ENCODE data around the gene COPS9.

COPS9 gene

DNA sequence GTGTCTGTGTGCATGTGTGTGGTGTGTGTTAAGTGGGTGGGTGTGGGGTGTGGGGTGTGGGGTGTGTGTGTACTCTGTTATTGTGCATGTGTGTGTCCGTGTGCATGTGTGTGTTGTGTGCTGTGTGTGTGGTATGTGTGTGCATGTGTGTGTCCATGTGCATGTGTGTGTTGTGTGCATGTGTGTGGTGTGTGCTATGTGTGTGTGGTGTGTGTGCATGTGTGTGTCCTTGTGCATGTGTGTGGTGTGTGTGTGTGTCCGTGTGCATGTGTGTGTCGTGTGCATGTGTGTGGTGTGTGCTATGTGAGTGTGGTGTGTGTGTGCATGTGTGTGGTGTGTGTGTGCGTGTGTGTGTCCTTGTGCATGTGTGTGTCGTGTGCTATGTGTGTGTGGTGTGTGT, 11.3 kb upstream of the COPS9 start:
- no peak for DNase-seq

DNA sequence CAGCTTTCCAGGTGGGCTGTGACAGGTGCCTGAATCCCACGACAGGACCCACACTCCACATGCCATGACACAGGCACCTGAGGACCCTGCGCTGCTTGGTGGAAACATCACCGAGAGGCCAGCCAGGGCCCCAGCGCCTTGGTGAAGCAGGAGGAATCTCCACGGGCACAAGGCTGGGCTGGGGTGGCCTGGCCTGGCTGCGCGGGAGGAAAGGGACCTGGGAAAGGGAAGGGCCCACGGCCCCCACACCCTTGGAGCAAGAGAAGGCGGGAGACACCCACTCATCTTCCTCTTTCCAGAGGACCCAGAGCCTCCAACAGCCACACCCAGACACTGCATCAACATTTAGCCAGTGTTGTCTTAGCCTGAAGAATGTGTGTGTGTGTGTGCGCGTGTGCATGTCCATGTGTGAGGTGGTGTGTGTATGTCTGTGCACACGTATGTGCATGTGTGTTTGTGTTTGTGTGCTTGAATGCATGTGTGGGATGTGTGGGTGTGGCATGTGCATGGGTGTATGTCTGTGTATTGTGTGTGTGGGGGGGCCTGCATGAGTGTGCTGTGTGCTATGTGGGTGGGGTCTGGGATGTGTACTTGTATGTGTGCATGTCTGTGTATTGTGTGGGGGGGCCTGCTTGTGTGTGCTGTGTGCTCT, 10.6 kb upstream of the COPS9 start:
- DNase-seq = no peak

DNA sequence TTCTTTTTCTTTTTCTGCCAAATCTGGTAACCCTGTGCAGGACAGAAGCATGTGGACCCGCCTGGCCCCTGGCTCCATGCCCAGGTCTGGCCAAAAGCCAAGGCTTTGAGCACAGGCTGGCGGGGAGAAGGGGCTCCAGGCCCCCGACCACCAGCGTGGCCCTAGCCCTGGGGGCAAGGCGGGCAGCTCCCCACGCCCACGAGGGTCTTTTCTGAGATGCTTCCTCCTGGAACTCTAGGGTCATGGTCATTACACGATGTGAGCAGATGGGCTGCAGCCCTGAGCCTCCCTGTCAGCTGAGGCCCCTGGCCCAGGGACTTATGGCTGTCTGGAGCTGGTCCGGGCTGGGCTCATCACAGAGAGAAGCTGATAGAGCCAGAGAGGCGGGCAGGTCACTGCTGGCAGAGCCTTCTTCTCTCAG, 10.0 kb upstream of the COPS9 start:
- no peak for DNase-seq

DNA sequence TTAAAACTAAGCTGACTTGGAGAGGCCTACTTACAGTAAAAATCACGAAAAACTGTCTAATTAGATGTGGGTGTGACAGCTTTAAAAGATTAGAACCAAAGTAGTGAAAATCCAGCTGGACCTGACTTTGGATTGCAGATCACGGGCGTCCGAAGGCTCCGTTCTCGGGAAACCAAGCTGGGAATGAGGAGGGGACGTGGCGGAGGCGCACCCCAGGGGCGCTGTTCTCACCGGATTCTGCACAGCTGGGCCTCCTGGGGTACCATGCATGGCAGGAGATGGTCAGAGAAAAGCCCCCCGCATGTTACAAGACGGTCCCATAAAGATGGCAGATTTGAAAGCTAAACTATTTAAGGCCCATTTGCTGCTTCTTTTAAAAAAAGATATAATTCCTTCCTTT, 9.4 kb upstream of the COPS9 start:
- DNase-seq = no peak

DNA sequence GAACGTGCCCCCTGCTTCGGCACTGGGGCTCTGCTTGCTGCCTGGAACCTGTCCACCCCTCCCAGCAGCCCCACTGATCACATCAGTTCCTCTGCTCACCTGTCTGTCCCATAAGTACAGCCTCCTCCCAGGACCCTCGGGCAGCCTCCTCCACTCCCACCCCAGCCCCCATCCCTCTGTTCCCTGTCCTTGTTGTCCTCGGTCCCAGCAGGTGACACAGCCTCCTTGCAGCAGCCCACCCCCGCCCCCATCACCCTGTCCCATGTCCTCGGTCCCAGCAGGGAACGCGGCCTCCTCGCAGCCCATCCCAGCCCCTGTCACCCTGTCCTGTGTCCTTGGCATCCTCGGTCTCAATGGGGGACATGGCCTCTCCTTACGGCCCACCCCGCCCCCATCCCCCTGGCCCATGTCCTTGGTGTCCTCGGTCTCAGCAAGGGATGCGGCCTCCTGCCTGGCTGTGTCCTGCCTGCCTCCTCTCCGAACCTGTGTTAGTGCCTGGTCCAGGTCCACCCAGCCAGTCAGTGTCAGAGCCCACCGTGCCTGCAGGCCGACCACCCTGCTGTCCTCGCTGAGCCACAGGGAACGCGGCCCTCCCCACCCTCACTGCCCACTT, 8.7 kb upstream of the COPS9 start:
- no peak for DNase-seq

DNA sequence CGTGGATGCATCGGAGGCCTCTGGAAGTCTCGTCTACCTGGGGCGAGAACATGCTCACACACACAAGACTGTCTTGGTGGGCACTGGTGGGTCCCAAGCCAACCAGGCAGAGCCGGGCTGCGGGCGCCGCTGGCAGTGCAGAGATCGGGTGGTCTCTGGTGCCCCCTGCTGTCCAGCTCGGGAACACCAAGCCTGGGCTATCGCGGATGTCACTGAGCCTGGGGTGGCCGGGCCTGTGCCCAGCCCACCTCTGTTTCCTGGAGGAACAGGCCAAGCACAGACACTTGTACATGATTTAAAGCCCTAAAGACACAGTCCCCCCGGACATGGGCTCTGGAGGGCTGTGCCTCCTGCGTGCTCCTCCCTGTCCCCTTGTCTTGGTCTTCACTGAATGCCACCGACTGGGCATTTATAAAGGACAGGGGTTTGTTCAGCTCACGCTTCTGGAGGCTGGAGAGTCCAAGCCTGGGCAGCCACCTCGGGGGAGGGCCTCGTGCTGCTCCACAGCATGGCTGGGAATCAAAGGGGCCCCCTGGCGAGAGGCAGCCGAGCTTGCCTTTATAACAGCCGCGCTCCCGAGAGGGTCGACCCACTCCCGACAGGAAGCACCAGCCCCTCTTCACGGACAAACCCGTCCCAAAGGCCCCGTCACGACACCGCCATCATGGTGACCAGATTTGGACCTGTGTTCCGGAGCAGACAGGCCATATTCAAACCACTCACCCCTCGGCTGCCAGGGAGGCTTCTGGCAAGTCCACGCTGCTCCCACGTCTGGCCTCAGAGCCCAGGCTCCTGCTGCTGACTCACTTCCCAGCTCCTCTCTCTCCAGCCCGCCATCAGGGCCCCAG, 7.9 kb upstream of the COPS9 start:
- DNase-seq = no peak

DNA sequence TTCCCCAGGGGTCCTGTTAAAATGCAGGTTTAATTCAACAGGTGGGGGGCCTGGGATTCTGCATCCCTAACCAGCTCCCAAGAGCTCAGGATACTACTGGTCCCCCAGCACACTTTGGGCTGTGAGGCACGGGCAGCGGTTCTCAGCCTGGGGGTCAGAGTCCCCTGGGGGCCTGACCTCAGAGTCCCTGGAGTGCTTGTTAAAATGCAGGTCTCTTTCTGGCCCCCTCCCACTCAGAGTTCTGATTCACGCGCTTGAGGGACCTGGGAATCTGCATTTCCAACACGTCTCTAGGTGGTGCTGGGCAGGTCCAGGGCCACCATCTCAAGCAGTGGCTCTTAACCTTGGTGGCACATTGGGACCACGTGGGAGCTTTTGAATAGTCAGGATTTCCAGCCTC, 7.2 kb upstream of the COPS9 start:
- no peak for DNase-seq

DNA sequence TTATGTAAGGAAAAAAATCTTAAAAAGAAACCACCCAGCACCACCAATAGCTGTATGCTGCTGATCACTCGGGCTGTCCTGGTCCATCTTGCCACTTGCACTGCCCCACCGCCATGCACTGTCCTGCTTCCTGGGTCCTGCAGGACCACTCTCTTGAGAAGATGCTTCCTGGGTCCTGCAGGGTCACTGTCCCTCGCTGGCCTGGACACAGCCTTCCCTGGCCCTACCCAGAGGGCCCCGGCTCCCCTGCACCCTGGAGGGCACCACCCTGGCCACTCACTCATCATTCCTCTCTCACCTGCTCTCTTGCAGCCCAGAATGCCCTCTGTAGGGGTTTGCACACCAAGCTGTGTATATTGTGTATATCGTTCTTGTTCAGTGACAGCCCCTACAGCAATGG, 6.8 kb upstream of the COPS9 start:
- DNase-seq = no peak

DNA sequence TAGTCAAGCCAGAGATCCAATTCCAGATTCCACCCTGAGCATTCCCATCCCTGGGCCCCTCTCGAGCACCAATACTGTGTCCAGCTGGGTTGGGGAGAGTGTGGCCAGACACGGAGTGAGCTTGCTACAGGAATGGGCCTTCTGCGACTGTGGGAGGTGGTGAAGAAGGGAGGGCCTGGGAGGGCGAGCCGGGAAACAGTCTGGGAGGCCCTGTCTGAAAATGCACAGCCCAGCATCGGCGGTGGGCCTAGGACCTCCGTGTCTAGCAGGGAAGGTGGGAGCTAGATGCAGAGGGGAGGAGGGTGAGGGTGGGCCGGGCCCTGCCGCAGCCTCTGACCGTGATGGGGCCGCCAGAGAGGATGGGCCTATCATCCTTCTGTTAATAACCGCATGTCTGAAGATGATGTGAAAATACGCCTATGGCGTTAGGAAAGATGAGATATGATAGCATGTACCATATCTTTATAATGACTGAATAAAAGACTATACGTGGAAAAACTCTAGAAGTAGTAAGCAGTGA, 6.2 kb upstream of the COPS9 start:
- DNase-seq = no peak

DNA sequence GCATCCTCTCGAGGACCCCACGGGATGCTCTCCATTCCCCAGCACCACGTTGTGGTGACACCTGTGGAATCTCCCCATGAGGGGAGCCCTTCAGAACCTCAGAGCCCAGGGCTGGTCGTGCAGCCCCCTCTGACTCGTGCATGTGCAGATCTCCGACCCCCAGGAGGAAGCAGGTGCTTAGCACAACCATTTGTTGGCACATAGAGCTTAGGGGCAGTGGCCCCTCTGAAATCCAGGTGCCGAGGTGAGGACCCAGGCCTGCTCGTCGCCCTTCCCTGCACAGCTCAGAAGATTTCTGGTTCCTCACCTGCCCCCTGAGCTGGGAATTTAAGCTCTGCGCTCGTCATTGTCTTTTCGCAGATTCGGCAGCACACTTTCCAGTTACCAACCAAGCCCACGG, 5.6 kb upstream of the COPS9 start:
- no peak for DNase-seq

DNA sequence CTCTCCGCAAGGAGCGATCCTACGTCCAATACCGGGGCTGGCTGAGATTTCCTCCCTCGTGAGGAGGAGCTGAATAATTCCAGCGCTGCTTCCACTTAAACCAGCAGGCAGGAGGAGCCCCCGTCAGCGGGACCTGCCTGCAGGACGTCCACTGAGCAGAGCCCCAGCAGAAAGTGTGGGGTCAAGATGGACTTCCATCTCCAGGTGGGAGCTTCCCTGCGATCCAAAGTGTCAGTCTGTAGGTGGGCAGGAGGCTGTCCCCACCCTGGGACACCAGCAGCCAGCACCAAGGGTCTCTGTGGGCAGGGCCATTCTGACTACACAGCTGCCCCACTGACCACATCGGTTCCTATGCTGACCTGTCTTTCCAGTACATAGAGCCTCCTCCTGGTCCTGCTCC, 4.8 kb upstream of the COPS9 start:
- no peak for DNase-seq

DNA sequence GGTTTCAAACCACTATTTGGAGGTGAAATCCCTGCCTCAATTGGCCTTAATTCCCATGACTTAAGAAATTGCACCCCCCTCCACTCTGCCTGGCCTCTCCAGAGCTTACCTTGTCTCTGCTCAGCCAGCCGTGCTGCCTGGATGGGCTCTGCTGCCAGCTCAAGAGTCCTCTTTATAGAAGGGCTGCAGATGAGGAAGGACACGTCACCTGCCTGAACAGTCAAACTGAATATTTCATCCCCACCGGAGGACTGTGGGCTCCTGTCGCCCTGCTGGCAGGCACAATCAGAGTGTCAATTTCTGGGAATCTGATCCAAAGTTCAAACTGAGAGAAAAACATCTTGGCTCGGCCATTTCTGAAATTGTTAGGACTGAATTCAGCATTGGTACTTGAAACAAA, 4.4 kb upstream of the COPS9 start, which contains the start of gene OTOS:
Gene OTOS, minus strand, starts transcription at position 148 of the 400 bp plus-strand sequence. CDS start 332 bp downstream, outside the sequence.
- DNase-seq = no peak

DNA sequence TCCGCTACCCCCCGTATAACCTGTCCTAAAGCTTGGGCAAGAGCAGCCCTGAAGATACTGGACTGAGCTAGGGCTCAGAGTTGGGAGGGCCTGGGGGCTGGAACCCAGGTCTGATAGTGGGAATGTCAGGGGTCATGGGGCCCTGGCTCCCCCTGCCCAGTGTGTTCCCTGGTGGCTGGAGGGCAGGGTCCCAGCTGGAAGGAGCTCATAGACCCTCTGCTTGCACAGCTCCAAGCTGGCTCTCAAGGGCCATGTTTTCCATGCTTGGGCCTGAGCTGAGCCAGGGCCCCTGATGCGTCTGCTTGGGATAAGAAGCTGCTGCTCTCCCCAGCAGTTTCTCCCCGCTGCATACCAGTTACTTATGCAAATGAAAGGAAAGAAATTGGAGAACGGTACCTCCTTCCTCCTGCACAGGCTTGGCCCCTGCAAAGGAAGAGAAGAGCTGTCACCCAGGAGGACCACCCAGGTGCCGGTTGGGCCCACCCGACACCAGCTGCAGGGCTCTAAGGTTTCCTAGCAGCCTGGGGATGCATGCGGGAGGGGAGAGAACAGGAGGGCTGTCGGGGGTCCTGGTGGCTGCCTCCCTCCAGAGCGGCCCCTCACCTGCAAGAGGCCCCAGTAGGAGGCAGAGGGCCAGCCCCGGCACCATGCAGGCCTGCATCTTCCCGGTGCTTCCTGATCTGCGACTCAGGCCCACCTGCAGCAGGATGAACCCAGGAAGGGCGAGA, 3.7 kb upstream of the COPS9 start:
- no peak for DNase-seq

DNA sequence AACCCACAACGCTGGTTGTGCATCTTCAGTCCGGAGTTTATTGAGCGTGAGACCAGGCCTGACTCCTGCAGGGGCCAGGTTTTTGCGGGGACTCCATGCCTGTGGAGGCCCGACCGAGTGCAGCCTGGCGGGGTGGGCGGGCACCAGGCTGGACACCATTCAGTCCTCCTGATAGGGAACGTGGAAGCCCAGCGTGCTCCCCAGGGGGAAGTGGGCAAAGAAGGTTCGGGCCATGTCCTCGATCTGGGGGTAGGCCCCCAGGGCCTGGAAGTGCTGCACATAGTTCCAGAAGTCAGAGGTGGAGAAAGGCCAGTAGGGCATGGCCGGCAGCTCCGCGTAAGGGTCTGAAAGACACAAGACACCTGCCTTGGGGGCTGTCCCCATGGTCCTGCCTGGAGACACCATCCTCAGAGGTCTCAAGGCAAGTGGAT, 2.9 kb upstream of the COPS9 start:
- DNase-seq = no peak

DNA sequence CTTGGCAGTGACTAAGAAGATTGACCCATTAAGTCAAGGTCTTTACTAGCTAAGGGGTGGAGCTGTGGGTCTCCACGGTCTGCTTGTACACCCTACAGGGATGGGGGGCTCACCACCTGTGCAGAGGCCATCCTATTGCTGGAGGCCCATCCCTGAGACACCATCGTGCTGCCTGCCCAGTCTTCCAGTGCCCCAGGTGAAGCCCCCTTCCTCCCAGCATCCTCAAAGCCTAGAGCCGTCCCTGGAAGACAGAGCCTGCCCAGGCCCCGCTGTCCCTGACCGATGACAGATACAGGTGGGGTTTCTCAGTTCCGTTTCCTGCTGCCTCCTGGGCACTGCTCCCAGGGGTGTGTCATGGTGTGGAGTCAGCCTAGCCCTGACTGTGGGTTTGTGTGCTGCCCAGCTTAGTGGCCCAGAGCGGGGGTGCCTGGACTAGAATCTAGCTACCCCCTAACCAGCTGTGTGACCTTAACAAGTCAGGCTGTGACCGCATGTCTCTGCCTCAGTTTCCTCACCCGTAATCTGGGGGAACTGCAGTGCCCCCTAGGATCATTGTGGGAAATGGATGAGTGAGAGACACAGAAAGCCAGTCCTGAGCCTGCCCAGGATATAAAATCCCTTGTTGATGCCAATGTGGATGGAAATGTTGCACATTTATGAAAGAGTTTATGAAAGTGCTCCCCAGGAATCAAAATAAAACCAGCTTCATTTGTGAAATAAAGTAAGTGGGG, 2.3 kb upstream of the COPS9 start:
- no peak for DNase-seq

DNA sequence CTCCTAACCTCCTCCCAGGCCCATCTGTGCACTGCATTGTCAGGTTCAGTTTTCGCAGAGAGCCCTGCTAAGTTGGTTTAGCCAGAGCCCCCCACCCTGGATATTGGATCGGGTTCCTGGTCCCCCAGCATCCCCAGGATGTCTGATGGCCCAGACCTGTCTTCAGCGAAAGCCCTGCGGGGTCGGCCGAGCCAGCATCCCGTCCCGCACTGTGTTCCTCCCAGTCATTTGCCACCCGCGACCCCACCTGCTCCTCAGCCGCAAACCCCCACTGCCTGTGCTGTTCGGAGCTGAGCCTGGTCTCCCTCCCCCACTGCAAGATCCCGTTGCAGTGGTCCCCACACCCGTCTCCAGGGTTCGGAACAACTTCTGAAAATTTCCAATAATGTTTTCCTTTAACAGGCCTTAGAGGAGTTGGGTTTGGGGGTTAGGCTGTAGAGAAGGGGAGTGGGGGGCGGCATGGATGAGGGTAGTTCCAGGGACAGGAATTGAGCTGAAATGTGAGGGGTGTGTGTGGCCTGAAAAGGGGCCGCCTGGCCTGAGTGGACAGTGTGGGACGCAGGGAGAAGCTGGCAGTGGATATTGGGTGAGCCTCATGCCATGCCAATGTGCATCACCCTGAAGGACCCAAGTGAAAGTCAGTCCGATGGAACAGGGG, 1.6 kb upstream of the COPS9 start:
- DNase-seq = no peak

DNA sequence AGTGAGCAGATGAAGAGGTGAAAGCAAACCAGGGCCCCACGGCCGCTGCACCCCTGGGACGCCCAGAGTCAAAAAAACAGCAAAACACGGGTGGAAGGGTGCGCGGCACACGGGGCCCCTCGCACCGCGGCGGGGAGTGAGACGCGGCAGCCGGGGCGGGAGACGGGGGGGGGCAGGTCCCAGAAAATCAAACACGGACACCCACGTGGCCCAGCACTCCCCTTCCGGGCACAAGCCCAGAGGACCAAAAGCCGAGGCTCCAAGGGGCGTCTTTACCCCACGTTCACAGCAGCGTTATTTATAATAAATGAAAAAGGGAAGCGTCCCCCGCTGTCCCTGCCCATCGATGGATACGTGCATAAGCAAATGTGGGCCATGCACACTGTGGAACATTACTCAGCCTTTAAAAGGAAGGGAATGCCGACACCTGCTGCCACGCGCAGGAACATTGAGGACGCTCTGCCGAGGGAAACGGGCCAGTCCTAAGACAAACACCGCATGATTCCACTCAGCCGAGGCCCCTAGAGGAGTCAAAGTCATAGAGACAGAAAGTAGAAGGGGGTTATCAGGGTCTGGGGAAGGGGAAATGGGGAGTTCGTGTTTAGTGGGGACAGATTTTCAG, 677 bp upstream of the COPS9 start:
- DNase-seq = no peak

DNA sequence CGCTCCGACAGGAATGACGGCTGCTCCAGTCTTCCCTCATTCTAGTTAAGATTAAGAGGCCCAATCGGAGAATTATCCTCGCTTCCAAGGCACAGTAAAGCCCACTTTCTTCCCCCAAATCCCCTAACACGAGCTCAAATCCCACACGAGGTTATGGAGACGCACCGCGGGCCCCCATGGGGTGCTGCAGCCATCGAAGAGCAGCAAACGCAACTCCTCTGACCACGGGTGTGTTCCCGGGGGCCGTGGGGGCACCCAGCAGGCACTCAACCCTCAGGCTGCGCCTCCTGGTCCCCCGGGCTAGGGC, 446 bp downstream of the COPS9 start:
- no peak for DNase-seq

DNA sequence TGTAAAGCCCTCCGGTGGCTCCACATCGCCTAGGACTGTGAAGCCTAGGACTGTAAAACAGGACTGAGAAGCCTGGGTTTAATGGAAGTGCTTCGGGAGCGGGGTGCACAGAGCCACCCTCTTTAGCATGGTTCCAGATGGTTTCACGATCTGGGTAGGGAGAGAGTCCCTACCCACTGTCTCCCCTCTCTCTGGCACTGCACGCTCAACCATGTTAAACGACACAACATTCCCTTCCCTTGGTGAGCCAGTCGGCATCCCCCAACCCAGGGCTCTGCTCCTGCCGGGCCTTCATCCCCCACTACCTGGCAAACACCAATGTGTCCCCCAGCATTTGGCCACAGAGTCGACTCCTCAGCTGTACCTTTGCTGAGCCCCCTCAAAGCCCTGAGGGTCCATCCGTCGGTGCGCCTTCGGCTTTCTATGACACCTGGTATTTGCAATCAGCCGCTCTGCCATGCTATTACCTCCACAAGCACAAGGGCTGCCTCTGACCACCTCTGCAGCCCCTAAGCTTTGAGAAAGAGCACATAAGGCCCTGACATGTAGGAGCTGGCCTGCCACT, 1.1 kb downstream of the COPS9 start:
- no peak for DNase-seq

DNA sequence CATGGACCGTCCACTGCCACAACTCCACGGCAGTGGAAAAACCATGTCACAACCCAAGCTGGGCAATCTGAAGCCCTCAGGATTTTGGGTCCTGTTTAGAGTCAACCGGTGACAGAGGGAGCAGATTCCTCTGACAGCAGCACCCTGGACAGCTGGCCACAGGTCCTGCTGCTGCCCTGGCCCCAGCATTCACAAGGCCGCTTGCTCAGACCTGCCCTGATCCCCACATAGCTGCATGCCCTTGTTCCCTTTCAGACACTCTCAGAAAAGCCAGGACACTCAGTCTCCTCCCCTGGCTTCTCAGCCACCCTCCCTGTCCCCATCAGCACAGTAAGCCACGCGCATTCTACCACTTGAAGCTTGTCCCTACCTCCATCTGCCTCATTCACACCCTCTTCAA, 1.6 kb downstream of the COPS9 start:
- no peak for DNase-seq

DNA sequence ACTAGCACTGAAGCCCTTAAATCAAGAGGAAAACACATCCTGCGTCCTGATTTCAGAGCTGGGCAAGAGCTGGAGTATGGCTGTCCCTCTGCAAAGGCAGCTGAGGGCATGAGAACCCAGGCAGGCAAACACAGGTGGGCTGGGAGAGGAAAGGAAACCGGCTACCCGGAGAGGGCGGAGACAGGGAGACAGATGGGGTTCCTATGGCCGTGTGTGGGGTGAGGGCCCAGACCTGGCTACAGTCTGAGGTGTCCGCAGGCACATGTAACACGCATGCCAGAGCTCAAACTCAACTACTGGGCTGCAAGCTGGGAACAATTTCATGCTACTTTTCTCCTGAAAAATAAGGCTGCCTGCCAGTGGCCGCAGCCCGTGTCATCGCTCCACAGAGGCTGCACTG, 2.7 kb downstream of the COPS9 start:
- DNase-seq = no peak
